GM23338 (cell line): ENCODE data around the gene FYB2. TPM values are rescaled to one million over a fixed set of nuclear protein-coding genes. Genes with fewer than 3 reads are reported as not detected.

ENCODE experiments used
- ATAC-seq: fragments of 200-7000 bp; cut with Tn5 transposase; 3 replicates; pipeline ENCODE4 v1.9.1; 2020
- DNase-seq: peaks from one replicate; pipeline ENCODE4 v3.0.0-alpha.2; 2015; ENCODE audit warnings: low spot score
- H2AFZ ChIP-seq: fragments of 200-600 bp; sonication (generic); 2 replicates; pipeline ENCODE4 v1.8.0; 2016; ENCODE audit warnings: antibody characterized with exemption, mild to moderate bottlenecking, moderate library complexity
- H3F3A ChIP-seq: fragments of 200-600 bp; sonication (generic); replicated peaks from 2 replicates; pipeline ENCODE4 v1.8.0; 2017; ENCODE audit warnings: antibody characterized with exemption, mixed run types, low read depth
- H3K27ac ChIP-seq: fragments of 200-600 bp; sonication (generic); 2 replicates; pipeline ENCODE4 v1.6.1; 2016; ENCODE audit warnings: low read depth
- H3K27me3 ChIP-seq: fragments of 200-600 bp; sonication (generic); 2 replicates; pipeline ENCODE4 v1.8.0; 2016; ENCODE audit warnings: mild to moderate bottlenecking, mixed run types, moderate library complexity; ENCODE audit not compliant: insufficient read depth
- H3K36me3 ChIP-seq: fragments of 200-600 bp; sonication (generic); 2 replicates; pipeline ENCODE4 v1.8.0; 2016; ENCODE audit warnings: mild to moderate bottlenecking; ENCODE audit not compliant: insufficient read depth
- H3K4me1 ChIP-seq: fragments of 200-600 bp; sonication (generic); 2 replicates; pipeline ENCODE4 v1.8.0; 2016; ENCODE audit warnings: mild to moderate bottlenecking, moderate library complexity; ENCODE audit not compliant: insufficient read depth
- H3K4me2 ChIP-seq: fragments of 200-600 bp; sonication (generic); 2 replicates; pipeline ENCODE4 v1.7.1; 2017; ENCODE audit warnings: mixed run types
- H3K4me3 ChIP-seq: fragments of 200-600 bp; sonication (generic); 2 replicates; pipeline ENCODE4 v1.6.1; 2016; ENCODE audit warnings: mixed run types
- H3K79me2 ChIP-seq: fragments of 200-600 bp; sonication (generic); replicated peaks from 2 replicates; pipeline ENCODE4 v1.8.0; 2017; ENCODE audit warnings: mild to moderate bottlenecking; ENCODE audit not compliant: insufficient read depth
- H3K9me2 ChIP-seq: fragments of 200-600 bp; sonication (generic); 2 replicates; pipeline ENCODE4 v1.8.0; 2017; ENCODE audit not compliant: insufficient read depth
- H4K20me1 ChIP-seq: fragments of 200-600 bp; sonication (generic); replicated peaks from 2 replicates; pipeline ENCODE4 v1.8.0; 2017; ENCODE audit warnings: mild to moderate bottlenecking; ENCODE audit not compliant: insufficient read depth
- H3K27ac Mint-ChIP-seq: 2 replicates; pipeline ENCODE4 v1.8.0; 2020; ENCODE audit warnings: inconsistent platforms, mild to moderate bottlenecking, moderate library complexity, mixed read lengths
- H3K27me3 Mint-ChIP-seq: 3 replicates; pipeline ENCODE4 v1.8.0; 2022; ENCODE audit warnings: low read depth, mild to moderate bottlenecking, moderate library complexity, mixed read lengths, inconsistent platforms; ENCODE audit not compliant: insufficient read depth, poor library complexity
- H3K36me3 Mint-ChIP-seq: 3 replicates; pipeline ENCODE4 v1.8.0; 2021; ENCODE audit warnings: low read depth, mild to moderate bottlenecking, inconsistent platforms, moderate library complexity, mixed read lengths
- H3K4me1 Mint-ChIP-seq: 3 replicates; pipeline ENCODE4 v1.8.0; 2020; ENCODE audit warnings: mild to moderate bottlenecking, inconsistent platforms, mixed read lengths
- H3K4me3 Mint-ChIP-seq: 3 replicates; pipeline ENCODE4 v1.8.0; 2021; ENCODE audit warnings: moderate library complexity, mild to moderate bottlenecking, inconsistent platforms, mixed read lengths
- H3K9me3 Mint-ChIP-seq: 3 replicates; pipeline ENCODE4 v1.8.0; 2020; ENCODE audit warnings: moderate library complexity, mild to moderate bottlenecking, inconsistent platforms, mixed read lengths
- EZH2 ChIP-seq: fragments of 200-600 bp; sonication (generic); IDR thresholded peaks from one replicate; pipeline ENCODE4 v1.8.0; 2017; ENCODE audit warnings: antibody characterized with exemption, mild to moderate bottlenecking, low read depth; ENCODE audit not compliant: unreplicated experiment
- EZH2phosphoT487 ChIP-seq: fragments of 200-600 bp; sonication (generic); IDR thresholded peaks from one replicate; pipeline ENCODE4 v1.8.1; 2018; ENCODE audit warnings: antibody characterized with exemption; ENCODE audit not compliant: unreplicated experiment
- NANOG ChIP-seq: IDR thresholded peaks from 2 replicates; pipeline ENCODE4 v1.6.1; 2016; ENCODE audit warnings: antibody characterized with exemption, borderline replicate concordance
- ZNF331 ChIP-seq: fragments of 250-450 bp; sonication (Bioruptor Pico); IDR thresholded peaks from 2 replicates; pipeline ENCODE4 v1.5.0; 2020; ENCODE audit warnings: low read depth, mild to moderate bottlenecking, moderate library complexity
- polyA plus RNA-seq: library from polyadenylated mRNA; unstranded; fragments of >200 nt; fragmentation: Nextera tagmentation; extraction: Ambion mirVana; gene quantifications from 2 replicates; pipeline ENCODE4 v1.2.1, GENCODE V29; 2016
- total RNA-seq: library from RNA; depleted of rRNA; stranded (reverse); fragments of >200 nt; shearing (Covaris generic); gene quantifications from 2 replicates; pipeline ENCODE4 v1.2.3, GENCODE V29; 2014
- TF ChIP-seq, protein P1 (sequence below): fragments of 250-450 bp; sonication (Bioruptor Pico); IDR thresholded peaks from 2 replicates; pipeline ENCODE4 v1.5.0; 2020; ENCODE audit warnings: mild to moderate bottlenecking, moderate library complexity
- TF ChIP-seq, protein P2 (sequence below), 2 experiments: fragments of 200-600 bp in 1 of 2; sonication (generic) in 1 of 2; conservative IDR thresholded peaks; 2 replicates each; pipeline versions ENCODE4 v1.5.1 to v1.6.1; 2016 to 2017; ENCODE audit warnings: antibody characterized with exemption in 2 of 2, low read depth in 2 of 2, mild to moderate bottlenecking in 2 of 2, moderate library complexity in 1 of 2

FYB2 gene
- total and polyA plus RNA-seq, 2 experiments from 2014 or later = 0.39 TPM; not detected in 1

DNA sequence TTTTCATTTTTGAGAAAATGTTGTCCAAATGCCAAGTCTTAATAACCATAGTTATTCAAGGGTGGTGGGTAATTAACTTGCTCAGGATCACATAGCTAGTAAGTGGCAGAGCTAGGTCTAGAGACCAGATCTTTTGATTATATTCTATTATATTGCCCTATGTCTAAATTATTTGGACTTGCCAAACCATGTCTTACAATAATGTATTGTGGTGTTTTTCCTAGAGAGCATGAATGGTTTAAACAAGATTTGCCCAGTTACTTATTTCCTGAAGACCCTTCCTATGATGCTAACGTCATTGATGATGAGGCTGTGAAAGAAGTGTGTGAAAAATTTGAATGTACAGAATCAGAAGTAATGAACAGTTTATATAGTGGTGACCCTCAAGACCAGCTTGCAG lies 115.5 kb downstream of the FYB2 start:
- H3K36me3 ChIP-seq = no peaks in the 10 kb centered on the region; the same call in 1 of the 2 replicates
- no peak overlapping the region for H3K27ac ChIP-seq
- no peaks in the 10 kb centered on the region for H3F3A ChIP-seq
- H3K9me2 ChIP-seq = no peaks in the 10 kb centered on the region
- peaks cover 4% of the 10 kb centered on the region; the same call in 1 of the 3 replicates for H3K4me1 Mint-ChIP-seq
- H2AFZ ChIP-seq = no peak overlapping the region
- peaks cover 8% of the 10 kb centered on the region; the same call in 2 of the 3 replicates for H3K9me3 Mint-ChIP-seq
- no peak overlapping the region for H3K4me3 ChIP-seq
- no peak overlapping the region for H3K27ac Mint-ChIP-seq
- H3K4me2 ChIP-seq = no peak overlapping the region
- no peaks in the 10 kb centered on the region for H3K4me1 ChIP-seq
- TF ChIP-seq NANOG (no peak), EZH2 (no peak)
- TF ChIP-seq, protein P1, sequence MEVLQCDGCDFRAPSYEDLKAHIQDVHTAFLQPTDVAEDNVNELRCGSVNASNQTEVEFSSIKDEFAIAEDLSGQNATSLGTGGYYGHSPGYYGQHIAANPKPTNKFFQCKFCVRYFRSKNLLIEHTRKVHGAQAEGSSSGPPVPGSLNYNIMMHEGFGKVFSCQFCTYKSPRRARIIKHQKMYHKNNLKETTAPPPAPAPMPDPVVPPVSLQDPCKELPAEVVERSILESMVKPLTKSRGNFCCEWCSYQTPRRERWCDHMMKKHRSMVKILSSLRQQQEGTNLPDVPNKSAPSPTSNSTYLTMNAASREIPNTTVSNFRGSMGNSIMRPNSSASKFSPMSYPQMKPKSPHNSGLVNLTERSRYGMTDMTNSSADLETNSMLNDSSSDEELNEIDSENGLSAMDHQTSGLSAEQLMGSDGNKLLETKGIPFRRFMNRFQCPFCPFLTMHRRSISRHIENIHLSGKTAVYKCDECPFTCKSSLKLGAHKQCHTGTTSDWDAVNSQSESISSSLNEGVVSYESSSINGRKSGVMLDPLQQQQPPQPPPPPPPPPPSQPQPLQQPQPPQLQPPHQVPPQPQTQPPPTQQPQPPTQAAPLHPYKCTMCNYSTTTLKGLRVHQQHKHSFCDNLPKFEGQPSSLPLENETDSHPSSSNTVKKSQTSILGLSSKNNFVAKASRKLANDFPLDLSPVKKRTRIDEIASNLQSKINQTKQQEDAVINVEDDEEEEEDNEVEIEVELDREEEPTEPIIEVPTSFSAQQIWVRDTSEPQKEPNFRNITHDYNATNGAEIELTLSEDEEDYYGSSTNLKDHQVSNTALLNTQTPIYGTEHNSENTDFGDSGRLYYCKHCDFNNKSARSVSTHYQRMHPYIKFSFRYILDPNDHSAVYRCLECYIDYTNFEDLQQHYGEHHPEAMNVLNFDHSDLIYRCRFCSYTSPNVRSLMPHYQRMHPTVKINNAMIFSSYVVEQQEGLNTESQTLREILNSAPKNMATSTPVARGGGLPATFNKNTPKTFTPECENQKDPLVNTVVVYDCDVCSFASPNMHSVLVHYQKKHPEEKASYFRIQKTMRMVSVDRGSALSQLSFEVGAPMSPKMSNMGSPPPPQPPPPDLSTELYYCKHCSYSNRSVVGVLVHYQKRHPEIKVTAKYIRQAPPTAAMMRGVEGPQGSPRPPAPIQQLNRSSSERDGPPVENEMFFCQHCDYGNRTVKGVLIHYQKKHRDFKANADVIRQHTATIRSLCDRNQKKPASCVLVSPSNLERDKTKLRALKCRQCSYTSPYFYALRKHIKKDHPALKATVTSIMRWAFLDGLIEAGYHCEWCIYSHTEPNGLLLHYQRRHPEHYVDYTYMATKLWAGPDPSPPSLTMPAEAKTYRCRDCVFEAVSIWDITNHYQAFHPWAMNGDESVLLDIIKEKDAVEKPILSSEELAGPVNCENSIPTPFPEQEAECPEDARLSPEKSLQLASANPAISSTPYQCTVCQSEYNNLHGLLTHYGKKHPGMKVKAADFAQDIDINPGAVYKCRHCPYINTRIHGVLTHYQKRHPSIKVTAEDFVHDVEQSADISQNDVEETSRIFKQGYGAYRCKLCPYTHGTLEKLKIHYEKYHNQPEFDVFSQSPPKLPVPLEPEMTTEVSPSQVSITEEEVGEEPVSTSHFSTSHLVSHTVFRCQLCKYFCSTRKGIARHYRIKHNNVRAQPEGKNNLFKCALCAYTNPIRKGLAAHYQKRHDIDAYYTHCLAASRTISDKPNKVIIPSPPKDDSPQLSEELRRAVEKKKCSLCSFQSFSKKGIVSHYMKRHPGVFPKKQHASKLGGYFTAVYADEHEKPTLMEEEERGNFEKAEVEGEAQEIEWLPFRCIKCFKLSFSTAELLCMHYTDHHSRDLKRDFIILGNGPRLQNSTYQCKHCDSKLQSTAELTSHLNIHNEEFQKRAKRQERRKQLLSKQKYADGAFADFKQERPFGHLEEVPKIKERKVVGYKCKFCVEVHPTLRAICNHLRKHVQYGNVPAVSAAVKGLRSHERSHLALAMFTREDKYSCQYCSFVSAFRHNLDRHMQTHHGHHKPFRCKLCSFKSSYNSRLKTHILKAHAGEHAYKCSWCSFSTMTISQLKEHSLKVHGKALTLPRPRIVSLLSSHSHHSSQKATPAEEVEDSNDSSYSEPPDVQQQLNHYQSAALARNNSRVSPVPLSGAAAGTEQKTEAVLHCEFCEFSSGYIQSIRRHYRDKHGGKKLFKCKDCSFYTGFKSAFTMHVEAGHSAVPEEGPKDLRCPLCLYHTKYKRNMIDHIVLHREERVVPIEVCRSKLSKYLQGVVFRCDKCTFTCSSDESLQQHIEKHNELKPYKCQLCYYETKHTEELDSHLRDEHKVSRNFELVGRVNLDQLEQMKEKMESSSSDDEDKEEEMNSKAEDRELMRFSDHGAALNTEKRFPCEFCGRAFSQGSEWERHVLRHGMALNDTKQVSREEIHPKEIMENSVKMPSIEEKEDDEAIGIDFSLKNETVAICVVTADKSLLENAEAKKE (CRISPR knock-in tag) = no peak
- no peak for DNase-seq
- no peaks in the 10 kb centered on the region for H3K79me2 ChIP-seq
- H3K27me3 Mint-ChIP-seq = peaks cover 3% of the 10 kb centered on the region
- ATAC-seq = no peak
- no peak overlapping the region for H3K4me3 Mint-ChIP-seq
- no peaks in the 10 kb centered on the region for H3K27me3 ChIP-seq
- no peaks in the 10 kb centered on the region for H4K20me1 ChIP-seq
- peaks cover 33% of the 10 kb centered on the region for H3K36me3 Mint-ChIP-seq

DNA sequence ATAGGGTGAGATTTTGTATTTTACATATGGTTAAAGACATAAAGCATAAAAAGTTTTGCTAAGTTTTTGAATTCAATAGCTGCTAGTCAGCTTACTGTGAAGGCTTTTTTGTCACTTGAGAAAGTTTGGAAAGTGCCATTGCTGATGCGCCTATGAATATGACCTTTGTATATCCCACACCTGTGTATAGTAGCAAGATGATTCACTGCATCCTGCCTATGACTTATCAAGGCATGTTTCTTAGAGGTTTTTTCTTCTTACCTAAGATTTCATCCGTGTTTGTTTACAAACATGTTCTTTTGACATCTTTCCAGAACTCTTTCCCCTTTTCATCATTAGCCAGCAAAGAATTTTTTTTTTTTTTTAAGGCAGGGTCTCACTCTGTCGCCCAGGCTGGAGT lies 122.5 kb downstream of the FYB2 start:
- TF ChIP-seq, protein P2, sequence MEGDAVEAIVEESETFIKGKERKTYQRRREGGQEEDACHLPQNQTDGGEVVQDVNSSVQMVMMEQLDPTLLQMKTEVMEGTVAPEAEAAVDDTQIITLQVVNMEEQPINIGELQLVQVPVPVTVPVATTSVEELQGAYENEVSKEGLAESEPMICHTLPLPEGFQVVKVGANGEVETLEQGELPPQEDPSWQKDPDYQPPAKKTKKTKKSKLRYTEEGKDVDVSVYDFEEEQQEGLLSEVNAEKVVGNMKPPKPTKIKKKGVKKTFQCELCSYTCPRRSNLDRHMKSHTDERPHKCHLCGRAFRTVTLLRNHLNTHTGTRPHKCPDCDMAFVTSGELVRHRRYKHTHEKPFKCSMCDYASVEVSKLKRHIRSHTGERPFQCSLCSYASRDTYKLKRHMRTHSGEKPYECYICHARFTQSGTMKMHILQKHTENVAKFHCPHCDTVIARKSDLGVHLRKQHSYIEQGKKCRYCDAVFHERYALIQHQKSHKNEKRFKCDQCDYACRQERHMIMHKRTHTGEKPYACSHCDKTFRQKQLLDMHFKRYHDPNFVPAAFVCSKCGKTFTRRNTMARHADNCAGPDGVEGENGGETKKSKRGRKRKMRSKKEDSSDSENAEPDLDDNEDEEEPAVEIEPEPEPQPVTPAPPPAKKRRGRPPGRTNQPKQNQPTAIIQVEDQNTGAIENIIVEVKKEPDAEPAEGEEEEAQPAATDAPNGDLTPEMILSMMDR (conservative IDR thresholded peaks at IDR 0.05; ENCODE audit: low read depth in 2 of 2) = no peak
- TF ChIP-seq EZH2 (no peak), EZH2phosphoT487 (no peak), ZNF331 (CRISPR knock-in tag) (no peak)
- Mint-ChIP-seq H3K9me3 (peaks cover 8% of the 10 kb centered on the region; the same call in 2 of the 3 replicates), H3K4me1 (no peaks in the 10 kb centered on the region), H3K27ac (no peak overlapping the region), H3K27me3 (no peaks in the 10 kb centered on the region), H3K36me3 (peaks cover 25% of the 10 kb centered on the region), H3K4me3 (no peak overlapping the region)
- no peak for ATAC-seq
- Histone ChIP-seq H4K20me1 (no peaks in the 10 kb centered on the region), H3K4me3 (no peak overlapping the region), H3K79me2 (no peaks in the 10 kb centered on the region), H3K4me1 (no peaks in the 10 kb centered on the region), H3K36me3 (no peaks in the 10 kb centered on the region; the same call in 1 of the 2 replicates), H3K27me3 (no peaks in the 10 kb centered on the region), H2AFZ (no peak overlapping the region), H3F3A (no peaks in the 10 kb centered on the region), H3K9me2 (no peaks in the 10 kb centered on the region), H3K27ac (no peak overlapping the region), H3K4me2 (no peak overlapping the region)
- DNase-seq = no peak
